Astrocyte of the cerebellum (primary cell): Measurements from ENCODE around the gene FHL1.
"Not testable (repeated sequence)": the region's sequence is repeated elsewhere in the genome, so short reads cannot be mapped to it uniquely, and the experiment has no call there.

Experiments
- DNase-seq: peaks from one replicate; pipeline ENCODE4 v3.0.0-alpha.2; 2011; ENCODE audit warnings: low read depth
- H3K4me3 ChIP-seq: 2 replicates; pipeline ENCODE4 v1.5.1; 2011; ENCODE audit warnings: mild to moderate bottlenecking, low read depth, low read length, moderate library complexity
- in situ Hi-C: cut with HindIII; loops from 2 replicates; pipeline ENCODE4 v1.10.0; 2017; ENCODE audit warnings: low sequenced_read_pairs
- TF ChIP-seq, protein P1 (sequence below): IDR thresholded peaks from 2 replicates; pipeline ENCODE4 v1.5.1; 2012; ENCODE audit warnings: low read length, low read depth, moderate library complexity, mild to moderate bottlenecking; ENCODE audit errors: missing control alignments

Gene FHL1

GRCh38 chrX:136147315-136147901 lies at the start of gene FHL1:
Gene FHL1, plus strand, starts transcription at chrX:136147533.
- TF ChIP-seq, protein P1, sequence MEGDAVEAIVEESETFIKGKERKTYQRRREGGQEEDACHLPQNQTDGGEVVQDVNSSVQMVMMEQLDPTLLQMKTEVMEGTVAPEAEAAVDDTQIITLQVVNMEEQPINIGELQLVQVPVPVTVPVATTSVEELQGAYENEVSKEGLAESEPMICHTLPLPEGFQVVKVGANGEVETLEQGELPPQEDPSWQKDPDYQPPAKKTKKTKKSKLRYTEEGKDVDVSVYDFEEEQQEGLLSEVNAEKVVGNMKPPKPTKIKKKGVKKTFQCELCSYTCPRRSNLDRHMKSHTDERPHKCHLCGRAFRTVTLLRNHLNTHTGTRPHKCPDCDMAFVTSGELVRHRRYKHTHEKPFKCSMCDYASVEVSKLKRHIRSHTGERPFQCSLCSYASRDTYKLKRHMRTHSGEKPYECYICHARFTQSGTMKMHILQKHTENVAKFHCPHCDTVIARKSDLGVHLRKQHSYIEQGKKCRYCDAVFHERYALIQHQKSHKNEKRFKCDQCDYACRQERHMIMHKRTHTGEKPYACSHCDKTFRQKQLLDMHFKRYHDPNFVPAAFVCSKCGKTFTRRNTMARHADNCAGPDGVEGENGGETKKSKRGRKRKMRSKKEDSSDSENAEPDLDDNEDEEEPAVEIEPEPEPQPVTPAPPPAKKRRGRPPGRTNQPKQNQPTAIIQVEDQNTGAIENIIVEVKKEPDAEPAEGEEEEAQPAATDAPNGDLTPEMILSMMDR: no peak
- in situ Hi-C loops: no loop called here
- no peak for DNase-seq
- peak within 1 kb of the TSS; percentile 55 for H3K4me3 ChIP-seq

DNA sequence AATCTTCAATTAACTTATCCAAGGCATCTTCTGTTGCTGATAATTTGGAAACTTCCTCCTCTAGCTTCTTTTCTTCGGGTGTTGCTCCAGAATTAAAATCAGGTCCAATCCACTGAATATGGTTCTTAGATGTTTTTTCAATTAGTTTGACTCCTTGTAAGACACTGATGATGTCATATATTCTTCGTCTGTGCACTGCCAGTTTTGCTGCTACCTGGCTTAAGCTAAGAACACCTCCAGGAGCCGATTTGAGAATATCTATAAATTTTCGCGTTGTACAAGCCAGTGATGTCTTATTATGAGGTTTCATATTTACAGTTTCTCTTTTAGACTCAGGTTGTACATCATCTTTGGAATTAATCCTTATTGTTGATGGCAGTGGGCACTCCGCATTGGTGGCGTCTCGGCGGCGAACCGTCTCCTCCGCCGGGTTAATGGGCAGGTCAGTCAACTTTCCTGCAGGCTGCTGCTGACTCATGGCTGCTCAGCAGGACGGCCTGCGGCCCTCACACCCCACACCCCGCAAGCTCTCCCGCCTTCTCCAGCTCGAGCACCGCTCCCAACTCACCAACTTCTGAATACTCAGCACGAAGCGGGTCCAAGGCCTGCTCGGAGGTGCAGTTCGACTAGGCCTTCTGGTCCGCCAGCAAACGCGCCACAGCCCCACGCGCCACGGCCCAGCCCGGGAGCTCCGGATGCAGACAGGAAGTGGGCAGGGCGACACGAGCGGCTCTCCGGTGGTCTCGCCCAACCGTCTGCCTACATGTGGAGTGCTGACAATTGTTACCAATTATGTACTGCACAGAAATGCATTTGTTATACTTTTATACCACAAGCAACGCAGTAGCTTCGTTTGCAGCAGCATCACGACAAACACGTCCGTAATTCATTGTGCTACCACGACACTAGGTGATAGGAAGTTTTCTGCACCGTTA lies 49.2 kb upstream of the FHL1 start:
- in situ Hi-C loops: no loop called here
- DNase-seq: no peak
- TF ChIP-seq, protein P1: no peak

DNA sequence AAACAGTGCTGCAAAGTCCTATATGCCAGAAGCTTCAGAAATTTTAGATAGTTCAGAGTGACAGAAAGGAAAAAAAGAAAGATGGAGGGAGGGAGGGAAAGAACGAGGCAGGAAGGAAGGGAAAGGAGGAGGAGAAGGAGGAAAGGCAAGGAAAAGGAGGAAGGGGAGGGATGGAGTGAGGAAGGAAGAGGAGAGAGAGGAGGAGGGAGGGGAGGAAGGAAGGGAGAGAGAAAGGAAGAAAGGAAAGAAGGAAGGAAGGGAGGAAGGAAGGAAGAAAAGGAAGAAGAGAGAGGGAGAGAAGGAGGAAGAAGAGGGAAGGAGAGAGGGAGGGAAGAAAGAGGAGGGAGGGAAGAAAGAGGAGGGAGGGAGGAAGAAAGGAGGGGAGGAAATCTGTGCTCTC lies 42.4 kb upstream of the FHL1 start:
- no peak for DNase-seq
- TF ChIP-seq, protein P1: no peak
- no peak overlapping the region for H3K4me3 ChIP-seq
- in situ Hi-C loops: no loop called here

More for the DNA sequence above, 49.2 kb upstream of the FHL1 start:
- no peak overlapping the region for H3K4me3 ChIP-seq

DNA sequence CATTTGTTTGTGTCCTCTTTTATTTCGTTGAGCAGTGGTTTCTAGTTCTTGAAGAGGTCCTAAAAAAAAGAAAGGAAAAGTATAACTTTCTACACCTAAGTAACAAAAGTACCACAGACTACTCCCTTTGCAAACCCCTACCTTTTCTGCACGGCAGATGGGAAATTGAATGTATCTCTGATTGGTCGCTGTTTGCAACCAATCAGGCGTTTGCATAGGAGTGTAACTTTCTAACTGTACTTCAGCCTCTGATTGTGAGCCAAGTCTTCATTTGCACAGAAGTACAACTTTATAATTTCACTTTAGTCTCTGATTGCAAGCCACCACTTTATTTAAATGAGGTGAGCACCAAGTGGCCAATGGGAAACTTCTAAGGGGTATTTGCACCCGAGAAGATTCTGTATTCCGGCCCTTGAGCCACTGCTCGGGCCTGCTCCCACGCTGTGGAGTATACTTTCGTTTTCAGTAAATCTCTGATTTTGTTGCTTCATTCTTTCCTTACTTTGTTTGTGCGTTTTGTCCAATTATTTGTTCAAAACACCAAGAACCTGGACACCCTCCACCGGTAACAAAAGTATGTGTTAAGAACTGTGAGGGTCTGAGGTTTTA lies 40.3 kb upstream of the FHL1 start:
- DNase-seq: no peak
- no peak overlapping the region for H3K4me3 ChIP-seq
- in situ Hi-C loops: no loop called here
- TF ChIP-seq, protein P1: no peak

- DNase-seq, H3K4me3 ChIP-seq, in situ Hi-C loops: not testable (repeated sequence)
Measured at GRCh38 chrX:136108905-136109304, 38.4 kb upstream of the FHL1 start.

- in situ Hi-C loops: no loop called here
- TF ChIP-seq, protein P1: no peak
- DNase-seq: no peak
- no peak overlapping the region for H3K4me3 ChIP-seq
Measured at GRCh38 chrX:136112286-136112685, 35.0 kb upstream of the FHL1 start.
